GM08714 (cell line): ENCODE results near the gene SIM2.

ENCODE experiments used
- H3K4me3 ChIP-seq: fragments of 200-500 bp; sonication (Bioruptor generic); 2 replicates; pipeline ENCODE4 v1.5.1; 2014; ENCODE audit warnings: mild to moderate bottlenecking, low read length, inconsistent platforms
- ZNF274 ChIP-seq: IDR thresholded peaks from 2 replicates; pipeline ENCODE4 v1.6.1; 2012; ENCODE audit warnings: mild to moderate bottlenecking, low read depth, low read length

Gene SIM2

DNA sequence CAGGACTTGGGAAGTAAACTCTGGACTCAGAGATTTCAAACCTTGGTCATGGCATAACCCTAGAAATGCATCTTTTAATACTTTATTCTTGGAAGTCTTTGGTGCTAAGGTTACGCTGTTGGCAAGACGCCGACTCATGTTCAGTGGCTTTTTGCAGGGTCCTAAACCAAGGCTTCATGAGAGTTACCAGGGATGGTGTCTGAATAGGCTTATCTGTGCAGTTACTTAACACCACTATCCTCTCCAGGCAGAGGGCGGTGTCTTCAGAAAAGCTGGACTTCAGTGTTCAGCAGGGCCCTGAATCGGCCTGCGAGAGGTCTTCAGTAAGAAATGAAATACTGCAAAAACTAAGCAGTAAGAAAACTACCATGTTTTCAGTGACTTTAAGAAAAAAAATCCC is 58.3 kb downstream of the SIM2 start:
- TF ChIP-seq ZNF274: no peak
- no peak overlapping the region for H3K4me3 ChIP-seq

DNA sequence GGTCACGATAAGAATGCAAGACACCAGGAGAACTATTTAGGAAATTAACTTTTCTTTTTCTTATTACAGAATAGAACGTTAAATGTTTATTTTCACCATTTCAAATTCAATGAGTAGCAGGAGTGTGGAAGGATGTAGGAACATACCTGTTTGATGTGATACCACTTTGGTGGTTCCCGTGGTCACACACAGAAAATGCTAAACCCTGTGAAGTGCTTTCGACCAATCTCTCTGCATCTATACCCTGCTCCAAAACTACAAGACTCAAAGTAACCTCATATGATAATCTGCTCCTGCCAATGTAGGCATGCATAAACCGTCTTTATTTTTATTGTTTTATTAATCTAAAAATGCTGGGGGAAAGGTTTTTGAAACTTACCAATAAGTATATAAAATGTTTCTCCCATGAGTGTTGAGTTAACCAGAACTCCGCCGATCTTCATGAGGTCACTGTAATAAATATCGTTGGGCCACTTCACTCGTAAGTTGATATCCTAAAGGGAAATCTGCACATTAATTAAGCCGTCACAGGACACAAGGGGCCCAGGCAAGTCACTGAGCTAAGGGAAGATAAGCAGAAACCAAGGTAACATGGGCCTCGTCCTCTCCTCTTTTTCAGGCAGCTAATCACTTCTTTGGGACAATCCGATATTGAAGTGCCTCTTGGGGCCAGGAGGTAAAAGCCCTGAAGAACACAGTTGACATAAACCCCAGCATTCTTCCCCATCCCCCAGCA is 60.6 kb downstream of the SIM2 start:
- no peak overlapping the region for H3K4me3 ChIP-seq
- TF ChIP-seq ZNF274: no peak

DNA sequence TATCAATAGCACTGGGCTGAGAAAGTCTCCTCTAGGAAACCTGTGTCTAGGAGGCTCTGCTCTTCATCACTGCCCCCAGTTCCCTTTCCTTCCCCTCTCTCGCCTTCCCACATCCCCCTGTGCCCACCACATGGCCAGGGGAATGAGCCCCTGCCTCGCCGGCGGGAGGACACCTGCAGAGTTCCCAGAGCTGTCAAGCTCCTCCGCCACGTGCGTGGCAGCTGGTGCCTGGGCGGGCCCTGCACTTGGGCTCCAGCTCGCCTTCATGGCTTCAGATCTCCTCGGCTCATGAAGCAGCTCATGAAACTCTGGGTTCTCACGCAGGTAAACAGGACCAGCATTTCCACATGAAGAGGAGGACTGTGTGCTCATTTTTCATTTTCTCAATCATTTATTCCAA is 62.8 kb downstream of the SIM2 start:
- H3K4me3 ChIP-seq: no peak overlapping the region
- no peak for TF ChIP-seq ZNF274

DNA sequence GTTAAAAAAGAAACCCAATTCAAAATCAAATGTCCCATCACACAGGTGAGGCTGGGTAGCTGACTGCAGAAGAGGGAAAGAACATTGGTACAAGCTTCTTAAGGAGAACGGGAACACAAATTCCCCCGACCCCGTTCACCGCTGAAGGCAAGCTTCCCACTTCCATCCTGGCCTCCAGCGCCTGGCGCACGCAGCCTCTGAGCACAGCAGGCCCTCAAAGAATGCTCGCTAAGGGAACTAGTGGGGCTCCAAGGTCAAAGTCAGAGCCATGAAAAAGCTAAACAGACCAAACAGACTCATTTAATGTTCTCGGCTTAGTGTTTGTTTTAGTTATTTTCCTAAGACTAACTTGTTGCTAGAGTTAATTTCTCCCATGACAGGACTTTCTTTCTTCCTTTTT is 63.7 kb downstream of the SIM2 start:
- H3K4me3 ChIP-seq: no peak overlapping the region
- TF ChIP-seq ZNF274: no peak

DNA sequence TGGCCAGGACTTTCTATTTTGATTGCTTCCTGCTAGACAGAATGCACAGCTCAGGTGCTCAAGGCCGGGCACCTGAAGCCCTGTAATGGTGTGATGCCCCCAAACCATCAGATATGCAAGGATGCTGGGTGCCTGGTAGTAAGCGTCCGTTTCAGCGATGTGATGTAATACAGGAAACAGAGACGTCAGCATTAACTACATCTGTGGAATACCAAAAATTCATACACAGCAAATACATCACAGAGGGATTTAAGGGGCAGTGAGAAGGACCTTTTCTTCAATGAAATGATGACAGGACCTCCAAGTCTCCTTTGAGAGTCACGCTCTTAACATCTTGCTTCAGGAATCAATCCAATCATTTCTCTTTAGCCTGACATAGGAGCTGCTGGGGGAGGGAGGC is 64.4 kb downstream of the SIM2 start:
- H3K4me3 ChIP-seq: no peak overlapping the region
- no peak for TF ChIP-seq ZNF274

DNA sequence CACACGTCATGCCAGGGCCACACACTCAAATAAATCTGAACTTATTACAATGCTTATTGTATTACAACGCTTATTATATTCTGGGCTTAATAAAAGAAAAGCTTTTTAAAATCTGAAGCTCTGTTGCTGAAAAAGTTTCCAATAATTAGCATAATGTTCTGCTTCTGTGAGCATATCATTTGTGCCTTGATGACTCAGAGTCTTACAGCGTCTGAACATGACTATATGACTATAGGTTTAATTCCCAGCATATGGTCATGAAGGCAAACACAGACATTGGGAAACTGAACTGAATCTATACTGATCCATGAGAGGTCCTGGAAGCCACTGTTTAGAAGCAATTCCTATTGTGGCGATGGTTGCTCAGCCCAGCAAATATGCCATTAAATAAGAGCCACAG is 66.3 kb downstream of the SIM2 start:
- no peak for TF ChIP-seq ZNF274
- no peak overlapping the region for H3K4me3 ChIP-seq

DNA sequence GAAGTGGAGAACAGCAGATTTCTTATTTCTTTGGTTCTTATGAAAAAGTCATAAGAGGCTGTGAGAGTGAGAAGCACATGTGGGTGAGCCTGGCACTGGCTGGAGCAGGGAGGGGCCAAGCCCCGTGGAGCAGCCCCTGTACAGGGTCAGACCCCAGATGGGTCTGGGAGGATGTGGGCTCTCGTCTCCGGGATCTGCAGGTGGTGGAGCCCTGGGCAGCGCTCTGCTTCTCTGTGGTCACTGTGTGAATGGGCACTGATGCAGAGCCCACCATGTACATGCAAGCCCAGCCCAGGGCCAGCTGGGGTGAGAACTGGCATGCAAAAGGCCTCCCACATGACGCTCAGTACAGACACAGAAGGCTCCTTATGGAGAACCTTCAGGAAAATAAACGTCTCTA is 67.6 kb downstream of the SIM2 start:
- TF ChIP-seq ZNF274: no peak

DNA sequence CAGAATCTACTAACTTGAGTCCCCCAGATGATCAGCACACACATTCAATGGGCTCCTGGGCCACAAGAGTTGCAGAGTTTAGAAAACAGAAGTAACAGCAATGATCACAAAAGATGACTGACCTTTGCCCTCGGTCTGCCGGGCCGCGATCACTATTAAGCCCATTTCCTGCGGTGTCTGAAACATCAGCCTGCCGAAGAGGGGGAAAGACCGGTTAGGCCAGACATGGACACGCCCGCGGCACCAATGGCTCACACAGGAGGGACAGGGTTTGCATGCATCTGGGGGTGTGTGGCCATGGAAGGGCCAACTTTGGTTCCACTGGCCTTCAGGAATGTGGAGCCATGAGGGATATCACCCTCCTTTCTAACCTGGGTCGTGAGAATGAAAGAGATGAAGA is 68.2 kb downstream of the SIM2 start:
- no peak for TF ChIP-seq ZNF274
- no peak overlapping the region for H3K4me3 ChIP-seq

More for the DNA sequence above, 67.6 kb downstream of the SIM2 start:
- no peak overlapping the region for H3K4me3 ChIP-seq

DNA sequence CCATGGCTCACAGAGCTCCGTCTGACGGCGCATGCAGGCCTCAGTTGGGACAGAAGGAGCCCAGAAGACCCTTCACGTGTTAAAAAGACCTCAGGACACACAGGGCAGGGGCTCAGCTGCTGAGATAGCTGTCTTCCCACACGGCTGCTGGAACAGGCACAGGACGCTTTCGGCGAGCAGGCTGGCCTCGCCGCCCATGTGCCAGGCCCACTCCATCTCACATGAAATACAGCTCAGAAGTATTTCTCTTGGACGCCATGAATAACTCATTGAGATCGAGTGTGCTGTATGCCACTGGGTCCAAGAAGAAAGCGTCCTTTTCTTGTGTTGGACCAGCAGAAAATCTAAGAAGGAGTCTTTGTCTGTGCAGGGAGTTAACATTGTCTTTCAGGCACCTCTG is 69.6 kb downstream of the SIM2 start:
- no peak for TF ChIP-seq ZNF274

DNA sequence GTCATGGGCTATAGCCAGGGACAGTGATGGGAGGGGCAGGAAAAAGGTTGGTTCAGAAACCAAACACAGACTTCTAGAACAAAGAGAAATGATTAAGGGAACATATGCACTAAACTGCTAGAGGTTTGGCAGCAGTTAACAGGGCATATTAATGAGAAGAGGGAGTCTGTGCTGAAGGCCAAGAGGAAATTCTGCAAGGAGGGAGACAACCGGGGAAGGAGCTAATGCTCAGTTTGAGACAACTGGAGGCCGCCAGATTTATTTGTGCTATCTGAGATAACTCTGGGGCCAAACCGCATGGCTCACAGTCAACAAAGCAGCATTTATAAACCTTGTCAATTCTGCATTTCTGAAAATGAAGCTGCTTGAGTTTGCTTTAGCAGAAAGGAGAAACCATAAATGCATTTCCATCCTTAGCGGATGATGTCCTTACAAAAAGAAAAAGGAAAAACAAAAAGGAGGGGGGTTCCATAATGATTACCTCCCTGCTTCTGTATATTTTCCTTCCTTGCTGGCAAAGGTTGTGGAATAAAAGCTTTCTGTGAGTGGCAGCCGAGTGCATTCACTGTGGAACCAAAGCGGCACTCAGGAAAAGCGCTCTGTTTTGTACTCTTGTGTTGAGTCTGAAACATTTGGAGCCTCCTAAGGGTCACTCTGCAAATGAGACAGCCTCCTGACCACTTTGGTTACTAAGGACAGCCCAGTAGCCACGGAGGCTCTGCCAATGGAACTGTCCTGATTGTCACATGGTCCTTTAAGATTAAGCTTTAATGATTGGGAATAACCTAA is 70.3 kb downstream of the SIM2 start:
- no peak overlapping the region for H3K4me3 ChIP-seq
- no peak for TF ChIP-seq ZNF274

More for the DNA sequence above, 69.6 kb downstream of the SIM2 start:
- H3K4me3 ChIP-seq: no peak overlapping the region

DNA sequence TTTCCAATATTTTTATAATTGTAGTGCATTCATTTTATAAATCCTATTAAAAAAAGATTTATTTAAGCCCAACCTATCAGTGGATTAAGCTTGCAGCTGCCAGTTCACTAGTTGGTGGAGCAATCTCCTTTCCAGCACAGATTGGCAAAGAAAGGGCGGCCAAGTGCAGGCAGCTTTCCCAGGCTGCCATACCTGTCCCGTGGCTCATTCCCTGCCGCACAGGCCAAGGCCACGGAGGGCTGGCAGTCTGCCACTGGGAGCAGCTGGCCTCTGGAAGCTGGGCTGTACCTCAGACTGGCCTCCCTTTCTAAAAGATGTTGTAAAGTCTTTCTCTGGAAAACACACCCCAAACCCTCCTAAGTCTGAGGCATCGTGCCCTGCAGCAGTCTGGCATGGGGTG is 74.2 kb downstream of the SIM2 start:
- H3K4me3 ChIP-seq: no peak overlapping the region
- no peak for TF ChIP-seq ZNF274

DNA sequence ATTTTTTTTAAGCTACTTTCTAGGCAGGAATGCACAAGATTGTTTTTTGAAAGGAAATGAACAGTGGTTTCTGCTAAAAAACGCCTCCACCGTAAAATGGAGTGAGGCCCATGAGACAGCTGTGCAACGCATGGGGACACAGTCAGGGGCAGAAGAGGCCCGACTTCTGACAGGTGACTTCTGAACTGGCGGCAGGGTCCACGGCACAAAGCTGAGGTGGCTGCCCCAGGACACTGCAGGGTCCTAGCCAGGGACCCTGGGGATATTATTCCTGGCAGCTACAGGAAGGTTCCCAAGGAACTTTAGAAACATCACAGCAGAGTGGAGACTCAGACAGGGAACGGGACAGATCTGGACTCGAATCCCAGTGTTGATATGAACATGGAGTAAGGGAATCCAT is 75.1 kb downstream of the SIM2 start:
- no peak overlapping the region for H3K4me3 ChIP-seq

DNA sequence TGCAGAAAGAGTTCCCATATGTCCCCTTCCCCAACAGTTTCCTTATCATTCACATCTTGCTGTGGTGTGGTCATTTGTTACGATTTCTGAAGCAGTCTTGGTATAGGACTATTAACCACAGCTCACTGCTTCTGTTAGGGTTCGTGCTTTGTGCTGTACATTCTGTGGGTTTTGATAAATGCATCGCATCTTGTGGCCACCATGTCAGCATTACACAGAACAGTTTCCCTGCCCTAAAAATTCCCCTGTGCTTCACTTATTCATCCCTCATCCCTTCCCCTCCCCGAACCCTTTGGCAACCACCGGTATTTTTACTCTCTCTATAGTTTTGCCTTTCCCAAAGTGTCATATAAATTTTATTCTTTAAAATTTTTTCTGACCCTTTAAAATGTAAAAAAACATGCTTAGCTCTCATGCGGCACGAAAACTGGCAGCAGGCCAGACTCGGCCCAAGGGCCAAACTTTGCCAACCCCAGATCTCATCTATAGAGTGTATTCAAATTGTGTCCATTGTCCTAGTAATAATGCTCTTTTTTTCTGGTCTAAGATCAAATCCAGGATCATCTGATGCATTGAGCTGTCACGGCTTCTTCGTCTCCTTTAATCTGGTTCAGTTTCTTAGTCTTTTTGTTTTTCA is 78.2 kb downstream of the SIM2 start:
- TF ChIP-seq ZNF274: no peak

More for the DNA sequence above, 75.1 kb downstream of the SIM2 start:
- TF ChIP-seq ZNF274: no peak

DNA sequence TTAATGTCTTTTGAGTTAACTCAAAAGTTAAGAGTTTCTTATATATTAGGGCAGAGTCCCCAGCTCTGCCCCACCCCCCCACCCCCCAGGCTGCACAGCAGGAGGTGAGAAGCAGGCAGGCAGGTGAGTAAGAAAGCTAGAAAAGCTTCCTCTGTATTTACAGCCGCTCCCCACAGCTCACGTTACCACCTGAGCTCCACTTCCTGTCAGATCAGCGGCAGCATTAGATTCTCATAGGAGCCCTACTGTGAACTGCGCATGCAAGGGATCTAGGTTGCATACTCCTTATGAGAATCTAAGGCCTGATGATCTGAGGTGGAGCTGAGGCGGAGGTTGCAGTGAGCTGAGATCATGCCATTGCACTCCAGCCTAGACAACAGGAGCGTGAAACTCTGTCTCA is 81.9 kb downstream of the SIM2 start:
- no peak overlapping the region for H3K4me3 ChIP-seq
- no peak for TF ChIP-seq ZNF274

More for the DNA sequence above, 78.2 kb downstream of the SIM2 start:
- H3K4me3 ChIP-seq: no peak overlapping the region
